Glomerular visceral epithelial cell (primary cell): ENCODE measurements around the gene ZNF598.
"Not testable (repeated sequence)": the region's sequence is repeated elsewhere in the genome, so short reads cannot be mapped to it uniquely, and the experiment has no call there.

Experiments used
- DNase-seq: peaks from one replicate; pipeline ENCODE4 v3.0.0-alpha.2; 2016; ENCODE audit errors: extremely low spot score

ZNF598 gene

DNA sequence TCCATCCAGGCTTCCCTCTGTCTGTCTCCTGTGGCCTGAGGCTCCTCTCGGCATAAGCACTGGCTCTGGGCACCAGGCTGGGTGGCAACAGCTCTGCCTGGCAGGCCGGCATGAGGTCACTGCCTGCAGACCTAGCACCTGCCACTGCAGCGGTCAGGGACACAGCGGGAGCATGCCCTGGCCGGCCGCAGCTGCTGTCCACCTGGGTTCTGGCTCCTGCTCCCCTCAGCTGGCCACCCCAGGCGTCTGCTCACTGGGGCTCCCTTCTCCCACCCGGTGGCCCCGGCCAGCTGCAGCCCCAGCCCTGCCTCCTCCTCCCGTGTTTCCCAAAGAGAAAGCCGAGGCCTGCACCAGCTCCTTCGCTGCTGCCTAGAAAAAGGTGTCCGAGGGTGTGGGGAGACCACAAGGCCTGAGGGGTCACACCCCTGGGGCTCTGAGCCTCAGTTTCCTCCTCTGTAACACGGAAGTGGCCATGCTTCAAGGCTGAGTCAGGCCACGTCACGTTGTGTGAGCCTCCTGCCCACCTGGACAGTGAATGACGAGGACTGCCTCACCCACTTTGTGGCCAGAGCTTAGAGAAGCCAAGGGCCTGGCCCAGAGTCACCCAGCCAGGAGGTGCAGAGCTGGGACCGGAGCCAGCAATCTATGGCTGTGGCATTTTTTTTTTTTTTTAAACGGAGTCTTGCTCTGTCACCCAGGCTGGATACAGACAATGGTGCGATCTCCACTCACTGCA lies 31.3 kb upstream of the ZNF598 start:
- peak; percentile 83 for DNase-seq

DNA sequence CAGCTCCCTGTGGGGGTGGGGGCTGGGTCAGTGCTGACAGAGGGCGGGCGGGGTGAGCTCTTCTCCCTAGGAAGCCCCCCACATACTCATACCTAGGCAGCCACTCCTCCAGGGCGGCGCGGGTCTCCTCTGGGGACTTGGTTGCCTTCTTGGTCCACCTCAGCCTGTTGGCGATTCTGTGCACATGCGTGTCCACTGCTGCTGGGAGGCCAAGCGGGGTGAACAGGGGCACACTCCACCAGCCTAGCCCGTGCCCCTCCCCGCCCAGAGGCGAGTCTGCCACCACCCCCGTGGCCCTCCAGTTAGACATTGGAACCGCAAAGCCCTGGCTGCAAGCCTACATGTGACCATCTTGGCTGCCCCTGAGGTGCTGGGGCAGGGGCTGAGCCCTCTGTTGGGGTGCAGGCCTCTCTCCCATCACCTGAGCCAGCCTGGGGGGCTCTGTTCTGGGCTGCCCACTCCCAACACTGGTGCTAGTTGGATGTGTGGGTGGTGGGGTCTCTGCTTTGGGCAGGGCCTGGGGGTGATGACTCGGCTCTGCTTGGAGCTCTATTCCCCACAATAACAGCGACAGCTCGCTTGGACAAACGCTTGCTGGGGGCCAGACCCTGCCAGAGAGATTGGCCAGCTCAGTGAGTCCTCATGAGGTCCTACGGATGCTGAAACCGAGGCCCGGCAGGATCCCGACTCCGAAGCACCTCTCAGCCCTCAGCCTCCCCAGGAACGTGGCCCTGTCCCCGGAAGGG lies 30.6 kb upstream of the ZNF598 start:
- no peak for DNase-seq

DNA sequence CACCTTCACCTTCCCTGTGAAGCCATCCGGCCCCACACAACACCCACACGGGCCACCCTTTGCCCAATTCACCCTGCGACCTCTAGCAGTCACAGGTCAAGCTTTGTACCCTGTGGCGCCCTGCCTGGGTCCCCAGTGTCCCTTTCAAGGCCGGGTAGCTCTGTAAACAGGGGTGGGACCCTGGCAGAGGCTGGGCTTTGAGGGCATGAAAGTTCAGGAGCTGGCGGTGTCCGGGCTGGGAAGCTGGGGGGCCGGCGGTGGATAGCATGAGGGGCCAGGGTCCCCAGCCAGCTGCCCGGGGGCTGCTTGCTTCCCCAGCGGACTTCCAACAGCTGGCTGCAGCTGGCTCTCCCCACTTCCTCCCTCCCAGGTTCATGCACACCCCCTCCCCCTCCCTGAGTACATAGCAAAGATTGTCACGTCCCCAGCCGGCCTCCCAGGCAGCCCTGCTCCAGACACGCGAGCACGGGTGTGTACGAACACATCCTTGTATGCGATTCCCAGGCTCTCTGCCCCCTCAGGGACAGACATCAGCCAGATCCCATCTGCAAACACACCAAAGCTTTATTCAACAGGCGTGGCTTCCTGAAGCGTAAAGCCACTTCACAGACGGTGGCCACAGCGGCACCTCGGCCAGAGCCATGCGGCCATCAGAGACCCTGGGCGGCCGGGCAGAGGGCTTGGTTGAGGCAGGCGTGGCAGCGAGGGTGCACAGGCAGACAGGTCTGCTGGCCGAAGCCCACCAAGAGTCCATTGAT lies 29.8 kb upstream of the ZNF598 start:
- DNase-seq: no peak

DNA sequence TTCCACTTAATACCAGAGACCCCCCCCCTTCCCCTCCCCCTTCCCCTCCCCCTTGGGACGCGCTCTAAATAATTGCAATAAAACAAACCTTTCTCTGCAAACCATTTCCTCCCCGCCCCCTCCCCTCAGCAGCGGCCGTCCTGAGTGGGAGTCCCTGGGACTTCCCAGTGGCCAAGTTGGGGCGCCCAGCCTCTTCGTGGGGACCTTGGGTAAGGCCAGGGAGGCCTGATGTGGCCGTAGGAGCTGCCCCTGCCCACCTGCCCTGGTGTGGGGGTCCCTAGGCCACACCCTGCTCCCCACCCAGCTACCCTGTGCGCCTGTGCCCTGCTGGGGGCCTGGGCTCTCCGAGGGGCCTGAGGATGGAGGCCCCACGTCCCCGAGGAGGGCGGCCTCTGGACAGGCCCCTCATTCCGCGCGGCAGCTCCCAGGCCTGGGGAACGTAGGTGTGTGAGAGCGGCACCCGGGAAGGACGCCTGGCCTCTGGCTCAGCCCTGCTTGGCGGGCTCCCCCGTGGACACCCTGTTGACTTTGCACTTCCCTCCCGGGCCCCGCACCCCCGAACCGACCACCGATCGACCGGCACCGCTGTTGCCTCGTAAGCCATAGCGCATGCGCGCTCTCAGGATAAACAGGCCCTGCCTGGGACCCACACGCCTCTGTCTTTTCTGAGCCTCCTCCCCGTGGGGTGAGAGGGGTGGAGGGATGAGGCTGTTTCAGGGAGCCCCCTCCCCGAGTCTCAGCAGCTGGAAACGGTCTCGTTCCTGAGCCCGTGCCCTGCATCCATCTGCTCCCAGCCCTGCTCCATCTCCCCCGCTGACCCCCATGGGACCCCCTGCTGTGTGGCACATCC lies 29.0 kb upstream of the ZNF598 start:
- DNase-seq: no peak

DNA sequence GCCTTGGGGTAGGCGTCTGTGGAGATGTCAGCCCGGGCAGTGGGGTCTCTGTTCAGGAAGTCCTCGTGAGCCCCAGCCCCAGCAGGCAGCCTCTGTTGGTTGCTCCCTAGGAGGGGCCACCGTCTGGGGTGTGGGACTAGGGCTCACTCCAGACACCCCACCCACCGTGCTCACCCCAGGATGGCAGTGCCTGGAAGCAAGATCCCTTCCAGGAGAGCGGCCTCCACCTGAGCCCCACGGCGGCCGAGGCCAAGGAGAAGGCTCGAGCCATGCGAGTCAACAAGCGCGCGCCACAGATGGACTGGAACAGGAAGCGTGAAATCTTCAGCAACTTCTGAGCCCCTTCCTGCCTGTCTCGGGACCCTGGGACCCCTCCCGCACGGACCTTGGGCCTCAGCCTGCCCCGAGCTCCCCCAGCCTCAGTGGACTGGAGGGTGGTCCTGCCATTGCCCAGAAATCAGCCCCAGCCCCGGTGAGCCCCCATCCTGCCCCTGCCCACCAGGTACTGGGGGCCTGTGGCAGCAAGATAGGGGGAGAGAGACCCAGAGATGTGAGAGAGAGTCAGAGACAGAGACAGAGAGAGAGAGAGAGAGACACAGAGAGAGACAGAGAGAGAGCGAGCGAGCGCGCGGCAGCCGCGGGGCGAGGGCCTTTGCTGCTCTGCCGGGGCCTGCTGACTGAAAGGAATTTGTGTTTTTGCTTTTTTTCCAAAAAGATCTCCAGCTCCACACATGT lies 28.2 kb upstream of the ZNF598 start:
- DNase-seq: no peak

DNA sequence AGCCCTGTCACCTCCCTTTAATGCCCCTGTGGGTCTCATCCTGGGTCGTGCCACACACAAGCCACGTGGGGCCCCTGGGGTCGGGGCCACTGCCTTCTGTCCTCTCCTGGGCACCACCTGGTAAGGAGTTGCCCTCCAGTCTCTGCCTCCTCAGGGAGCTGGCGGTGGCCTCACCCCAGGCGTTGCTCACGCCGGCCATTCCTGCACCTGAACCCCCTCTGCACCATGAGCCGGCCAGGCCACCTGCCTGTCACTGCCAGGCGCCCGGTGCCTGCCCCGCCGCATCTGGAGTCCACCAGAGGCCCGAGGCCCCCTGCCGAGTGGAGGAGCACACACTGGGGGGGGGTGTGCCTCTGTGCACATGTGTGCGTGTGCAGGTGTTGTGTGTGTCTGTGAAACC lies 27.5 kb upstream of the ZNF598 start:
- no peak for DNase-seq

DNA sequence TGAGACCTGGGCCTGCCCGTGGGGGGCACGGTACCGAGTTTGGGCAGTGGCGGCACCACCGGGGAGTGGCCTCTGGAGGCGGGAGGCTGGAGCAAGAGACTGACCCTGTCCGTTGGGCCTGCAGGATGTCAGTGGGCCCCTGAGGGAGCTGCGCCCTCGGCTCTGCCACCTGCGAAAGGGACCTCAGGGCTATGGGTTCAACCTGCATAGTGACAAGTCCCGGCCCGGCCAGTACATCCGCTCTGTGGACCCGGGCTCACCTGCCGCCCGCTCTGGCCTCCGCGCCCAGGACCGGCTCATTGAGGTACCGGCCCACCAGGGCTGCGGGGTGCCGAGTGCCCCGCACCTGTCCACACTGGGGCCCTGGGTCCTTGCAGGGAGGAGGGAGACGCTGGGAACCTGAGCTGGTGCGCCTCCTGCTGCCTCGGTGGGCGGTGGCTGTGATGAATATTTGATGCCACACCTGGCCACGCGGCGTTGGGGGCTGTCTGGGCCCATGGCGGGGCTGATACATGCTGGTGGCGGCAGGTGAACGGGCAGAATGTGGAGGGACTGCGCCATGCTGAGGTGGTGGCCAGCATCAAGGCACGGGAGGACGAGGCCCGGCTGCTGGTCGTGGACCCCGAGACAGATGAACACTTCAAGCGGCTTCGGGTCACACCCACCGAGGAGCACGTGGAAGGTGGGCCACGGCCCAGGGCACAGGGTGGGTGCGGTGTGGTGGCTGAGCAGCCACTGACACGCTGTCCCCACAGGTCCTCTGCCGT lies 26.8 kb upstream of the ZNF598 start:
- no peak for DNase-seq

DNA sequence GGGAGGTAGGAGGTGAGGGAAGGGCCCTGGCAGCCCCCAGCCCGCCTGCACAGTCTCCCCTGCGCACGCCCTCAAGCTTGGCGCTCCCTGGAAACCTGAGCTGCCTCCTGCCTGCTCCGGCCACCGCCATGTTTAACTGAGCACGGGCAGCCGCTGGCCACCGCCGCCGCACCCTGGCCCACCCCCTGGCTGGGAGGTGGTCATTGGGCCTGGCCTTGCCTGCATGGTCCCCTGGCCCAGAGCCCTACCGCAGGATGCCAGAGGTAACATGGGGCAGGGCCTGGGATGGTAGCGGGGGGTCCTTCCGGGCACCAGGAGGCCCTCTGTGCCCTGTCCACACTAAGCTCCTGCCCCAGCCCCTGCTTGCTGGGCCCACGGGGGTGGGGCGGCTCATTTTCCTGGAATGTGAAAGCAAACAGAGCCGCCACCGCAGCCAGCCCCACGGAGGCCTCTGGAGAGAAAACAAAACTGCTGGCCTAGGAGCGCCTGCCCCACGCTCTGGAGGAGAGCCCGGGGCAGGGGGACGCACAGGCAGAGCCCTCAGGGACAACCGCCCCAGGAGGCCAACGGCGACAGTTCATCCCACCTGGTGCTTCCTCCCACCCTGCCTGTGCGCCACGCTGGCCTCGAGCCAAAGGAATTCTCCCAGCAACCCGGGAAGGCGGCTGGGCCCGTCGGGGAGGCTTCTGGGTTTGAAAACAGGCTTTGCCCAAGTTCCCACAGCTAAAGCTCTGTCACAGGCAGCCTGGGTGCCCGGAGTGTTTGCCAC lies 26.0 kb upstream of the ZNF598 start:
- DNase-seq: peak; percentile 80

DNA sequence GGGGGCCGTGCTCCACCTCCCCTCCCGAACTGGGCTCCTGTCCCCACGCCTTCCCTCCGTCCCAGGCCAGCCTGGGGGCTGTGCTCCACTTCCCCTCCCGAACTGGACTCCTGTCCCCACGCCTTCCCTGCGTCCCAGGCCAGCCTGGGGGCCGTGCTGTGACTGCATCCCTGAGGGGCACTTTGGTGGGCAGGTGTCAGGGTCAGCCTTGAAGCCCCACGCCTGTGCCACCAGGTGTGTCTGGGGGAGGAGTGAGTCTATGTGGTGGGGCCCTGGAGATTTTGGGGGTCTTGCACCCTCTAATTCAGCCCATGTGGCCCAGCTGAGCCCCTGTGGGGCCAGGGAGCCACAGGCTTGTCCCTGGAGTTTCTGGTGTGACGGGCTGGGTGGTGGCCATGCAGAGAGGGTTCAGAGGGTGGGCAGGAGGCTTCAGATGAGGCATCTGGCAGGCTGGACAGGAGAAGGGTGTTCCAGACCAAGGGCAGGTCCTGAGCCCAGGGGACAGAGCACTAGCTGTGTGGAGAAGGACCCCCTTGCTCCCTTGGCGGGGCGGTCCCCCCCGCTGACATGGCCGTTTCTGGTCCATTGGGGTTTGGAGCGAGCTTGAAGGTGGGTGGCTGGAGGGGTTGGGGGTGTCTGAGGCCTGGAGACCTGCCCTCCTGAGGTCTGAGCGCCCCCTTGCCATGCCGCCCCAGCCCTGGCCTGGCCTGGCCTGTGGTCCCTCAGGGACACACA lies 25.2 kb upstream of the ZNF598 start:
- no peak for DNase-seq

DNA sequence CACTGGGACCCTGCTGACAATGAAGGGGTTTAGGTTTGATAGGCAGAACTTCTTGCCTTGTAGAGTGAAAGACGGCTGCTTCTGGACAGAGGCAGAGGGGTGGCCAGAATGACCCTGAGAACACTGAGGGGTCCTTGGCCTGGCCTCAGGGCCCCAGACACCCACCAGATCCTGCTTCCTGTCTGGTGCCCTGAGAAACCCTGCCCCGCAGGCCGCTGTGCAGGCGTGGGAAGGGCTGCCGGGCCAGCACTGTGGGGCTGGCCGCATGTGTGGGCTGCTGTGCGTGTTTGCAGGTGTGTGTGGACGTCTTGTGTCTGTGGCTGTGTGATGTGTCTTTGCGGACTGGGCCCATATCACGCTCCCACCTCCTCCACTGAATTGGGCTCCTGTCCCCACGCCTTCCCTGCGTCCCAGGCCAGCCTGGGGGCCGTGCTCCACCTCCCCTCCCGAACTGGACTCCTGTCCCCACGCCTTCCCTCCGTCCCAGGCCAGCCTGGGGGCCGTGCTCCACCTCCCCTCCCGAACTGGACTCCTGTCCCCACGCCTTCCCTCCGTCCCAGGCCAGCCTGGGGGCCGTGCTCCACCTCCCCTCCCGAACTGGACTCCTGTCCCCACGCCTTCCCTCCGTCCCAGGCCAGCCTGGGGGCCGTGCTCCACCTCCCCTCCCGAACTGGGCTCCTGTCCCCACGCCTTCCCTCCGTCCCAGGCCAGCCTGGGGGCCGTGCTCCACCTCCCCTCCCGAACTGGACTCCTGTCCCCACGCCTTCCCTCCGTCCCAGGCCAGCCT lies 24.5 kb upstream of the ZNF598 start:
- DNase-seq: not testable (repeated sequence)

DNA sequence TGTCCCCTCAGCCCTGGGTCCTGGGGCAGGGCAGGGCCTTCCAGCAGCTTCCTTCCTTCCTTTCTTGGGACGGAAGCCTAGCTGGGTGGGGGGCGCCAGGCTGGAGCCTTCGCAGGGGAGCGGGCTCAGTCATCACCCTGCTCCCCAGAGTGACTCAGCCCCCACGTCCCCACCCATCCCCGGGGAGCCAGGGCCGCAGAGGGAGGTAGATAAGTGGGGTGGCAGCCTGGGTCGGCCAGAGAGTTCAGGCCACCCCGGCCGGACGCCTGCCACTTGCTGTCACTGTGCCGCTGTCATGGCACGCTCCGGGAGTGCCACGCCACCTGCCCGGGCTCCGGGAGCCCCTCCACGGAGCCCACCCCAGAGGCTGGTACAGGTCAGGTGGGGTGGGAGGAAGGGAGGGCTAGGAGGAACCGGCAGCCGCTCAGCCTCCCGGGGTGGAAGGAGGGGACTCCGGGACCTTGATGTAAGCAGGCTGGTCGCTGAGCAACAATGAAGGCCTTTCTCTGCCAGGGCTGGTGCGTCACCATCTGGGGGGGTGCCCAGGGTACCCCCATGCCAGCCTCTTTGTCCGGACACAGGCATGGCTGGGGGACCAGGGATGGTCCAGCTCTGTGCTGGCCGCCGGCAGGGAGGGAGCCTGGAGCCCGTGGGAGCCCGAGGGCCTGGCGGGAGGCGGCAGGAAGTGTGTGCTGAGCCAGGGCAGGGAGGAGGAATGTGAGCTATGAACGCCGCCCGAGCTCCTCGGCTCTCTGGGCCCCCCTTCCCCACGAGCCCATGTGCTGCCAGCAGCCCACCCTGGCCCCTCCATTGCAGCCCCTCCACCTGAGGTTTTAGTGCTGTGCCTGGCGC lies 23.7 kb upstream of the ZNF598 start:
- peak; percentile 40 for DNase-seq

DNA sequence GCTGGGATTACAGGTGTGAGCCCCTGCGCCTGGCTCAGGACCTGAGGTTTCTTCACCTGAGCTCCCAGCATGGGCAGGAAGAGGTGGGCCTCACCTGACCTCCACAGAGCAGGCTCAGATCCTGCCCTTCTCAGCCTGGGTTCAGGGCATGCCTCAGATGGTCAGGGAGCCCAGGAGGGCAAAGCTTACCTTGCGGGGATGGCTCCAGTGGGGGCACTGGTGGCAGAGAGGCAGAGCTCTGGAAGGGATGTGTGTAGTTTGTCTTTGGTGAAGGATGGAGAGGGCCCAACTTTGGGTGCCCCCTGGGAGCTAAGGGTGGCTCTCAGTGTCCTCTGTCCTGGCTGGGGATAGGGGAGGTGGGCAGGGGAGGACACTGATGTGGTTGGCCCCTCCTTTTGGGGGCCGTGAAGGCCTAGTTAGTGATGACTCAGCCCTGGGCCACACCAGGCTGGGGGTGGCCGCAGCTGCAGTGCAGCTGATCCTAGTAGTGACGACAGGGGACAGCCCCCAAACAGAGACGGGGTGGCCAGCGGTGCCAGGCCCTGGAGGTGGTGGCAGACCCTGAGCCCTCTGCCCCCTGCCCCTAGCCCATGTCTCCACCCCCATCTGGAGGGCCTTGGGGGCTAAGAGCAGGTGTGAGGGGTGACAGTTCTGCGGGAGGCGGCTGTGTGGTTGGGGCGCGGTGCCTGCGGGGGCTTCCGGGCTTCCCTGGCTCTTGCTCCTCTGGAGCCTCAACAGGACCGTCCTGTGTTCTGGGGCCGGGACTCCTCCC lies 22.9 kb upstream of the ZNF598 start:
- DNase-seq: no peak

DNA sequence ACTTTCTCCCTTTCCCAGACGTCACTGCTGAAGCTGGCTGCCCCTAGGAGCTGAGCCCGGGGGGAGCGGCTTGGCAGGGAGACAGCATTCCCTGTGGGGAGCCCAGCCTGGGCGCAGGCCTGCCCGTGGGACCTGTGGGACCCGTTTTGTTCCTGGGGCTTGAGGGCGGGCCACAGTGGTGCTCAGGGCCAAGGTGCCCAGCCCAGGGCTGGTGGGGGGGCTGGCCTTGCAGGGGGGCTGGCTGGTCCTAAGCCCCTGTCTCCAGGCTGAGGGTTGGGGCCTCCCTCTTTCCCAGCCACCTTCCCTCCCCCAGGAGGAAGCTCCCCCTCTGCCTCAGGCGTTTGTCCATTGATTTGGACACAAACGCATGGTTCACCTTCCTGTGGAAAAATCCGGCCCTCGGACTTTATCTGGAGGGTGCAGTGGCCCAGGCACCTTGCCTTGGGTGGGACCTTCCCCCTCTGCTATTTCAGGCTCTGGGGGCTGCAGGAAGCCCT lies 21.5 kb upstream of the ZNF598 start:
- DNase-seq: no peak

DNA sequence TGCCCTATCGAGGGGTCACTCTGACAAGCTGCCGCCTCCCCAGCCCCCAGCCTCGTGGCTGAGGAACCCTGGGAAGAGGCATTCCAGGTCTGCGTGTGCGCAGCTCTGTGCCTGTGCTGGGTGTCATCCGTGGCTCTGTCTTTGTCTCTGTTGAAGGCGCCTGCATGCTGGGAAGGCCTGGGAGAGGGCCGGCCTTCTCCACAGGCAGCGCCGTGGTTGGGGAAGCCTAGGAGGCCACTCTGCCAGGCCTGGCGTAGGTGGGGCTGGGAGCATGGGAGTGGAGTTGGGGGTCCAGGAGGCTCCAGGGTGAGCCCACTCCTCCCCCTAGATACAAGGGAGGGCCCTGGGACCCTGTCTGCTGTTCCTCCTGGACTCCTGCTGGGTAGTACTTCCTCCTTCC lies 20.4 kb upstream of the ZNF598 start:
- no peak for DNase-seq

DNA sequence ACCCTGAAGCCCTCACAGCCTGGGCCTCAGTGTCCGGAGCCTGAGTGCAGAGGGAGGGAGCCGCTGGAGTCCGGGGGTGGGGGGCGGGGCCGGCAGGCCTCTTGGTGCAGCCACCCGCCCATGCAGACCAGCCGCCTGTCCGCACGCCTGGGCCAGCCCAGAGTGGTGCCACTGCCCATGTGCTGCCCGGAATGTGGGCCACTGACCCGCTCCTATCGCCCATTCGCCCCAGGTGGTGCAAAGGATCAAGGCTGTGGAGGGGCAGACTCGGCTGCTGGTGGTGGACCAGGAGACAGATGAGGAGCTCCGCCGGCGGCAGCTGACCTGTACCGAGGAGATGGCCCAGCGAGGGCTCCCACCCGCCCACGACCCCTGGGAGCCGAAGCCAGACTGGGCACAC lies 19.7 kb upstream of the ZNF598 start:
- no peak for DNase-seq

DNA sequence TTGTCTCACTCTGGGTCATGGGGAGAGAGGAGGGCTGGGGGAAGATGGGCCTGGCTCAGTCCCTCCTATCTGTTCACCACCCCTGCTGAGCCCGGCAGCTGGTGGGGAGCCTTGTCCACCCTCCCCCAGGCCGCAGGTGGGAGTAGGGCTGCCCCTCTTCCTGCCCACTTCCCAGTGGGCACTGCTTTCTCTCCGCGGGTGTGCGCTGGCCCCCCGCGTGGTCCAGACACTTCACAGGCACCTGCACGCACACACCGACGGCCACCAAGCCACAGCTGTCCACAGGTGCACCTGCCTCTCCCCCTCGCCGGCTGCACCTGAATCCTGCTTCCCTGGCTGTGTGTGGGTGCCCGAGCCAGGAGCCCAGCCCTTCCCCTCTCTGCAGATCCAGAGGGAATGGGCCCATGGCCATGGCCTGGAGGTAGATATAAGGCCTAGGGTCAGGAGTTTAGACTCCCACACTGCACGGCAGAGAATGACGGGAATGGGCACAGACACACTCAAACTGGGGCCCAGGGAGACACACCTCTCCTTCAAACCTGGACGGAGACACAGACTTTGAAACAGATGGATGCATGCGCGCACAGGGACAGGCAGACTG lies 19.1 kb upstream of the ZNF598 start:
- no peak for DNase-seq
